Mononuclear cell (primary cell): ENCODE results near the gene FBXO9. TPM values are rescaled to one million over a fixed set of nuclear protein-coding genes. Genes with fewer than 3 reads are reported as not detected.
A peak's percentile ranks its signal among the peaks of the same experiment; 100 is the strongest.

Experiments used
- H3K27me3 ChIP-seq: 2 replicates; pipeline ENCODE4 v1.6.0; 2011; ENCODE audit warnings: low read length, control low read depth; ENCODE audit not compliant: insufficient read depth
- H3K4me1 ChIP-seq: 2 replicates; pipeline ENCODE4 v1.5.1; 2011; ENCODE audit warnings: mild to moderate bottlenecking, low read length, control low read depth; ENCODE audit not compliant: insufficient read depth
- H3K4me3 ChIP-seq: 2 replicates; pipeline ENCODE4 v1.5.1; 2011; ENCODE audit warnings: mild to moderate bottlenecking, low read length, moderate library complexity
- H3K9me3 ChIP-seq: 2 replicates; pipeline ENCODE4 v1.5.1; 2011; ENCODE audit warnings: low read depth, mild to moderate bottlenecking, control low read depth, low read length
- total RNA-seq: library from RNA; depleted of rRNA; stranded (reverse); fragments of >200 nt; gene quantifications from one replicate; pipeline ENCODE4 v1.2.3, GENCODE V29; 2012

Gene FBXO9
- 37.9 TPM for total RNA-seq

GRCh38 chr6:53065266-53066076 lies at the start of gene FBXO9:
FBXO9 (plus strand) TSS chr6:53065404; CDS start chr6:53065790, 386 bp downstream.
- no peaks in the 10 kb centered on the region for H3K9me3 ChIP-seq
- peaks cover 56% of the 10 kb centered on the region for H3K4me1 ChIP-seq
- no peaks in the 10 kb centered on the region for H3K27me3 ChIP-seq
- peak within 1 kb of the TSS; percentile 90 for H3K4me3 ChIP-seq

GRCh38 chr6:53015486-53015885 lies 49.7 kb upstream of the FBXO9 start:
- H3K4me1 ChIP-seq = no peaks in the 10 kb centered on the region
- H3K4me3 ChIP-seq = no peak overlapping the region
- no peaks in the 10 kb centered on the region for H3K27me3 ChIP-seq

GRCh38 chr6:53018446-53018845 lies 46.8 kb upstream of the FBXO9 start:
- Histone ChIP-seq H3K9me3 (no peaks in the 10 kb centered on the region), H3K27me3 (no peaks in the 10 kb centered on the region), H3K4me3 (no peak overlapping the region), H3K4me1 (no peaks in the 10 kb centered on the region)

More at GRCh38 chr6:53015486-53015885, 49.7 kb upstream of the FBXO9 start:
- H3K9me3 ChIP-seq = no peaks in the 10 kb centered on the region

GRCh38 chr6:53020005-53020744 lies 45.0 kb upstream of the FBXO9 start:
- Histone ChIP-seq H3K27me3 (no peaks in the 10 kb centered on the region), H3K9me3 (no peaks in the 10 kb centered on the region), H3K4me1 (no peaks in the 10 kb centered on the region), H3K4me3 (no peak overlapping the region)

GRCh38 chr6:53023323-53023722 lies 41.9 kb upstream of the FBXO9 start:
- no peaks in the 10 kb centered on the region for H3K9me3 ChIP-seq
- no peaks in the 10 kb centered on the region for H3K4me1 ChIP-seq
- H3K4me3 ChIP-seq = no peak overlapping the region
- H3K27me3 ChIP-seq = no peaks in the 10 kb centered on the region

- Histone ChIP-seq H3K4me1 (no peaks in the 10 kb centered on the region), H3K27me3 (no peaks in the 10 kb centered on the region)
Measured at GRCh38 chr6:53026526-53026925, 38.7 kb upstream of the FBXO9 start.

GRCh38 chr6:53027131-53027718 lies 38.0 kb upstream of the FBXO9 start:
- Histone ChIP-seq H3K4me3 (no peak overlapping the region), H3K4me1 (no peaks in the 10 kb centered on the region), H3K9me3 (no peaks in the 10 kb centered on the region), H3K27me3 (no peaks in the 10 kb centered on the region)

More at GRCh38 chr6:53026526-53026925, 38.7 kb upstream of the FBXO9 start:
- no peak overlapping the region for H3K4me3 ChIP-seq
- H3K9me3 ChIP-seq = no peaks in the 10 kb centered on the region

- no peaks in the 10 kb centered on the region for H3K9me3 ChIP-seq
- no peaks in the 10 kb centered on the region for H3K4me1 ChIP-seq
- no peaks in the 10 kb centered on the region for H3K27me3 ChIP-seq
- H3K4me3 ChIP-seq = no peak overlapping the region
Measured at GRCh38 chr6:53028467-53028866, 36.7 kb upstream of the FBXO9 start.

- Histone ChIP-seq H3K4me1 (no peaks in the 10 kb centered on the region), H3K27me3 (no peaks in the 10 kb centered on the region), H3K9me3 (no peaks in the 10 kb centered on the region), H3K4me3 (no peak overlapping the region)
Measured at GRCh38 chr6:53029257-53029656, 35.9 kb upstream of the FBXO9 start.

- H3K4me1 ChIP-seq = no peaks in the 10 kb centered on the region
- H3K4me3 ChIP-seq = no peak overlapping the region
- no peaks in the 10 kb centered on the region for H3K27me3 ChIP-seq
- no peaks in the 10 kb centered on the region for H3K9me3 ChIP-seq
Measured at GRCh38 chr6:53029761-53030160, 35.4 kb upstream of the FBXO9 start.

- Histone ChIP-seq H3K27me3 (no peaks in the 10 kb centered on the region), H3K4me3 (no peak overlapping the region), H3K9me3 (no peaks in the 10 kb centered on the region), H3K4me1 (no peaks in the 10 kb centered on the region)
Measured at GRCh38 chr6:53031281-53031680, 33.9 kb upstream of the FBXO9 start.

GRCh38 chr6:53032849-53033248 lies 32.4 kb upstream of the FBXO9 start:
- no peaks in the 10 kb centered on the region for H3K9me3 ChIP-seq
- H3K4me1 ChIP-seq = no peaks in the 10 kb centered on the region
- H3K4me3 ChIP-seq = no peak overlapping the region
- no peaks in the 10 kb centered on the region for H3K27me3 ChIP-seq

- Histone ChIP-seq H3K27me3 (no peaks in the 10 kb centered on the region), H3K4me3 (no peak overlapping the region), H3K9me3 (no peaks in the 10 kb centered on the region), H3K4me1 (no peaks in the 10 kb centered on the region)
Measured at GRCh38 chr6:53033764-53034163, 31.4 kb upstream of the FBXO9 start.

GRCh38 chr6:53035549-53036213 lies 29.5 kb upstream of the FBXO9 start:
- Histone ChIP-seq H3K4me3 (no peak overlapping the region), H3K27me3 (no peaks in the 10 kb centered on the region)

GRCh38 chr6:53038141-53038540 lies 27.1 kb upstream of the FBXO9 start:
- no peaks in the 10 kb centered on the region for H3K9me3 ChIP-seq
- H3K4me3 ChIP-seq = no peak overlapping the region
- H3K4me1 ChIP-seq = no peaks in the 10 kb centered on the region
- no peaks in the 10 kb centered on the region for H3K27me3 ChIP-seq

More at GRCh38 chr6:53035549-53036213, 29.5 kb upstream of the FBXO9 start:
- Histone ChIP-seq H3K9me3 (no peaks in the 10 kb centered on the region), H3K4me1 (no peaks in the 10 kb centered on the region)
